ENCODE data around the gene TEX9.
"Not testable (repeated sequence)": the region's sequence is repeated elsewhere in the genome, so short reads cannot be mapped to it uniquely, and the experiment has no call there.

The TEX9 gene

DNA sequence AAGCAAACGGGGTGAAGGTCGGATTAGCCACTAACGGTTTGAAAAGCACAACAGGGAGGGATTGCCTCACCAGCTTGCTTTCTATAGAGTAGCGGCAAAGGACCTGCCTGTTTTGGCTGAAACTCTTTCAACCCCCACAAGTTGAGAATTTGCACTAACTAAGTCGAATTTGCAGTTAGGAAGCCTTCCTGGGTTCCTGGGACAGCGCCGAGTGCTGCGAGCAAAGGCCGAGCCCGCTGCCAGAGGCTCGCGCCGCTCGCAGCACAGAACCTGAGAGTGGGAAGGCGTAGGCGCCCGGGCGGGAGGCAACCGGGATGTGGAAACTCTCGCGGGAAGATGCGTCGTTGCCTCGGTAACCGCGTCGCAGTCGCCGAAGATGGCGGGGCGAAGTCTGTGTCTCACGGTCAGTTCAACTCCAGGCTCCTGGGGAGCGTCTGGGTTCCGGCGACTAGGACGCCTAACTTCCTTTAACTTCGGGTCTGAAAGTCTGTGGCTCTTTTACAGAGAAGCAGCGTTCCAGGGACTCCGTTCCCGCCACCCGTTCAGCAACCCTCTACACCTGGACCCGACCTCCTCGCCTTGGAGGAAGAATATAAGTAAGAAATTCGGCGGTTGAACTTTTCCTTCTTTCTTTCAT lies at the start of gene TEX9:
TSS of gene TEX9 (plus strand) at position 352 of the 637 bp plus-strand sequence. CDS start at position 377, 25 bp downstream.
- TF ChIP-seq ZNF274 (IDR thresholded peaks at IDR 0.05; ENCODE audit: low read depth, low read length) = no peak
- peak within 1 kb of the TSS; percentile 95 for H3K4me3 ChIP-seq (ENCODE audit: low read length)

- H3K4me3 ChIP-seq (ENCODE audit: low read length) = not testable (repeated sequence)
Measured at GRCh38 chr15:56316561-56316960, 48.7 kb upstream of the TEX9 start.

DNA sequence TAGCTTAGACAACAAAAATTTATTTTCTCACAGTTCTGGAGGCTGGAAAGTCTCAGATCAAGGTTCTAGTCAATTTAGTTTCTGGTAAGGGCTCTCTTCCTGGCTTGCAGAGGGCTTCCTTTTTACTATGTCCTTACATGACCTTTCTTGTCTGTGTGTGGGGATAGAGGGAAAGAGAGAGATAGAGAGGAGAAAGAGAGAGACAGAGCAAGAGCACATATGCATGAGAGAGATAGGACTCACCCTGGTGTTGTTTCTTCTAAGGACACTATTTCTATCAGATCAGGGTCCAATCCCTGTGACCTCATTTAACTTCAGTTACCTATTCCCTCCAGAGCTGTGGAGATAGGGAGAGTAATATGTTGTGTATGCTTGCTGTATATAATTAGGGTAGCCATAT lies 44.9 kb upstream of the TEX9 start:
- no peak overlapping the region for H3K4me3 ChIP-seq (ENCODE audit: low read length)
- no peak for TF ChIP-seq ZNF274 (IDR thresholded peaks at IDR 0.05; ENCODE audit: low read depth, low read length)

GRCh38 chr15:56320861-56321260 lies 44.4 kb upstream of the TEX9 start:
- TF ChIP-seq ZNF274 (IDR thresholded peaks at IDR 0.05; ENCODE audit: low read depth, low read length) = no peak
- H3K4me3 ChIP-seq (ENCODE audit: low read length) = no peak overlapping the region

DNA sequence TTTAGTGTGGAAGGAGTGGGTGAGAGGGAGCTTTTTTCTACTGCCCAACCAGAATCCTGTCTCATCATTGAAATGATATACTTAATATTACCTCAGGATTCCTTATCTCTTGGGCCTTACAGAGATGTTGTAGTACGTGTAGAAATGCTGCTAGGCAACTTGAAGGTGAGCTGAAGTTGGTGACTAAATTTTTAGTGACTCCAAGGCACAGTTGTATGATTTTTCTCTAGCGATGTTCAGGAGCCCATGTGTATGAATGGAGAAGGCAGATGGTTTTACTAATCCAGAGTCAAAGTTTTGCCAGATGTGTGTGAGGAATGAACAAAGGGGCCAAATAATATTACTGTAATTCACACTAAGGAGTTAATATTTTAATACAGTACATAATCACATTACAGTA lies 42.8 kb upstream of the TEX9 start:
- no peak overlapping the region for H3K4me3 ChIP-seq (ENCODE audit: low read length)
- TF ChIP-seq ZNF274 (IDR thresholded peaks at IDR 0.05; ENCODE audit: low read depth, low read length) = no peak

DNA sequence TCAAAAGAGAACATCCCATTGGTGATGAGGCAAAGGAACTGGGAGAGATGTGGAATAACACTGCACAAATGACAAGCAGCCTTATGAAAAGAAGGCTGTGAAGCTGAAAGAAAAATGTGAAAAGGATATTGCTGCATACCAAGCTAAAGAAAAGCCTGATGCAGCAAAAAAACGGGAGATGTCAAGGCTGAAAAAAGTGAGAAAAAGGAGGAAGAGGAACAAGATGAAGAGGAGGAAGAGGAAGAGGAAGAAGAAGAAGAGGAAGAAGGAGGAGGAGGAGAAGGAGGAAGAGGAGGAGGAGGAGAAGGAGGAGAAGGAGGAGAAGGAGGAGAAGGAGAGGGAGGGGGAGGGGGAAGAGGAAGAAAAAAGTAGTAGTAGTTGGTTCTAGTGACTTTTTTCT lies 41.8 kb upstream of the TEX9 start:
- TF ChIP-seq ZNF274 (IDR thresholded peaks at IDR 0.05; ENCODE audit: low read depth, low read length) = no peak
- H3K4me3 ChIP-seq (ENCODE audit: low read length) = no peak overlapping the region

DNA sequence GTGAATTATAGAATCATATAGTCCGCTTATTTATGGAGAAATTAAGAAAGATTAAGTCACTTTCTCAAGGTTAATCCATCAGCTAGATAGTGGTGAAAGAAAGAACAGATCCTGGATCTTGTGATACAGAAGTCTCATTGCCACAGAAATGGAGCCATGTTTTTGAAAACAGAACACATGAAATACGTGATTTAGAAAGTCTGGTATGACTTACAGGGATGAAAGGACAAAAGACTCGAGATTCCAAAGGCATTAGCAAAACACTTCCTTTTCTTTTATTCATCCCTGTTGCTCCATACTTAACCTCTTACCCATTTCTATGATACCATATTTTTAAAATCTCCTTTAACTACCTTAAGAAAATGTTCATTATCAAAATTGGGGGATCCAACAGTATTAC lies 40.0 kb upstream of the TEX9 start:
- TF ChIP-seq ZNF274 (IDR thresholded peaks at IDR 0.05; ENCODE audit: low read depth, low read length) = no peak

GRCh38 chr15:56327721-56328502 lies 37.3 kb upstream of the TEX9 start:
- no peak for TF ChIP-seq ZNF274 (IDR thresholded peaks at IDR 0.05; ENCODE audit: low read depth, low read length)

More for the DNA sequence above, 40.0 kb upstream of the TEX9 start:
- H3K4me3 ChIP-seq (ENCODE audit: low read length) = no peak overlapping the region

GRCh38 chr15:56337084-56337725 lies 28.0 kb upstream of the TEX9 start:
- TF ChIP-seq ZNF274 (IDR thresholded peaks at IDR 0.05; ENCODE audit: low read depth, low read length) = no peak
- no peak overlapping the region for H3K4me3 ChIP-seq (ENCODE audit: low read length)

More at GRCh38 chr15:56327721-56328502, 37.3 kb upstream of the TEX9 start:
- no peak overlapping the region for H3K4me3 ChIP-seq (ENCODE audit: low read length)

- H3K4me3 ChIP-seq (ENCODE audit: low read length) = no peak overlapping the region
- TF ChIP-seq ZNF274 (IDR thresholded peaks at IDR 0.05; ENCODE audit: low read depth, low read length) = no peak
Measured at GRCh38 chr15:56339594-56339993, 25.6 kb upstream of the TEX9 start.

DNA sequence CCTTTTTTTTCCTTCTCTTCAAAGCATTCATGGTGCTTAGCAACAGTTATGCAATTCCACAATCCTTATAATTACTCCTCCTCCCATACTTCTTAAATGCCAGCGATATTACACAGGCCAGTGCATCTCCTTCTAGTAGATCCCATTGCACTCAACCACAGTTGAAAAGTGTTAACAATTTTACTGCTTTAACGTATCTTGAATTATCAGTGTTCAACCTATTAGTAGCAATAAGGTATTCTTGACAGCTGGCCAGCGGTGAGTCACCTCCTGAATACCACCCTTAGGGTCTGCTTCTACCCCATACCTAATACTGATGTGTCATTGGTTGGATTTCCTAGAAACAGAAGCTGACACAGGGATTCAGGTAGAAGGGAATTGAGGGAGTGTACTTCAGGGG lies 24.0 kb upstream of the TEX9 start:
- TF ChIP-seq ZNF274 (IDR thresholded peaks at IDR 0.05; ENCODE audit: low read depth, low read length) = no peak
- no peak overlapping the region for H3K4me3 ChIP-seq (ENCODE audit: low read length)

- TF ChIP-seq ZNF274 (IDR thresholded peaks at IDR 0.05; ENCODE audit: low read depth, low read length) = no peak
- no peak overlapping the region for H3K4me3 ChIP-seq (ENCODE audit: low read length)
Measured at GRCh38 chr15:56342653-56343052, 22.6 kb upstream of the TEX9 start.

GRCh38 chr15:56343879-56344278 lies 21.3 kb upstream of the TEX9 start:
- H3K4me3 ChIP-seq (ENCODE audit: low read length) = no peak overlapping the region
- no peak for TF ChIP-seq ZNF274 (IDR thresholded peaks at IDR 0.05; ENCODE audit: low read depth, low read length)

DNA sequence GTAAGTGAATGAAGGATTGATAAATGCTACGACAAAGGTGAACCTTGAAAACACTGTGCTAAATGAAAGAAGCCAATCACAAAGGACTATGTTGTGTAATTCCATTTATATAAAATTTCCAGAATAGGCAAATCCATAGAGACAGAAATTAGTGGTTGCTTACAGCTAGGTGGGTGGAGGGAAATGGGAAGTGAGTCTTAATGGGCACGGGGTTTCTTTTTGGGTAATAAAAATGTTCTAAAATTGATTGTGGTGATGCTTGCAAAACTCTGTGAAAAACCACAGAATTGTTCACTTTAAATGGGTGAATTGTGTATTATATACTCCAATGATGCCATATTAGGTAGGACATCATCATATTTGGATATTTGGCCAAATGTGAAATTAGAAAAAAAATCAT lies 20.9 kb upstream of the TEX9 start:
- no peak for TF ChIP-seq ZNF274 (IDR thresholded peaks at IDR 0.05; ENCODE audit: low read depth, low read length)
- H3K4me3 ChIP-seq (ENCODE audit: low read length) = no peak overlapping the region

GRCh38 chr15:56346414-56346813 lies 18.8 kb upstream of the TEX9 start:
- no peak for TF ChIP-seq ZNF274 (IDR thresholded peaks at IDR 0.05; ENCODE audit: low read depth, low read length)
- no peak overlapping the region for H3K4me3 ChIP-seq (ENCODE audit: low read length)

All from GM08714 (cell line).